ENCODE results near the gene NCOA5.

- TF ChIP-seq POLR2A (IDR thresholded peaks at IDR 0.05; ENCODE audit: low read depth, low read length): no peak
- TF ChIP-seq YY1 (IDR thresholded peaks at IDR 0.05; ENCODE audit: low read depth, low read length): no peak
These were observed 32.3 kb upstream of the NCOA5 start for GRCh38 chr20:46122071-46122470.

Data from GM12878 (cell line).